Gastroesophageal sphincter (tissue), 3 donors: ENCODE measurements around the gene MAPT.

Experiments used
- POLR2A ChIP-seq, 2 donors: fragments of 450-650 bp; IDR thresholded peaks; one replicate each; pipeline ENCODE4 v1.6.1; 2017; ENCODE audit warnings: antibody characterized with exemption in 2 of 2, mild to moderate bottlenecking in 2 of 2, moderate library complexity in 1 of 2
- TF ChIP-seq, protein P1 (sequence below), 4 experiments: fragments of 200-600 bp in 2 of 4; fragments of 450-650 bp in 2 of 4; sonication (generic) in 1 of 4; IDR thresholded peaks; one replicate each; pipeline ENCODE4 v1.5.1; 2017 to 2019; ENCODE audit warnings: antibody characterized with exemption in 4 of 4, mild to moderate bottlenecking in 2 of 4, moderate library complexity in 2 of 4

DNA sequence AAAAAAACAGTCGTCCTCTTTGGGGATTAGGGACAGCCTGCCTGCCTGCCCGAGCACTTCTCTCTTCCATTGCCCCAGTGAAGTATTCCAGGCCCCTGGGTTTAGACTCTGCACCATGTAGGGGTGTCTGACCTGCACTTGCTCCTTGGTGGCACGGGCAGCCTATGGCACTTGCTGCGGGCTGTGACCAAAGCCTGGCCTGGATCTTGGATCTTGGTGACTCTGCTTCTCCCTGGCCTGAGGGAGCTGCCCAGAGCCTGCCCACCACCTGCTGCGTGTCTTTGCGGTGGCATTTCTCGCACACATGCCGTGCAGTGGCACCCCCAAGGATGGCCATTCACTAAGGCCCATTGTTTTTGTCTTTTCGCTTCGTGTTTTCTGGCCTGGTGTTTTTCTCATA lies 98.5 kb downstream of the MAPT start:
- TF ChIP-seq POLR2A (IDR thresholded peaks at IDR 0.05): no peak
- TF ChIP-seq, protein P1, sequence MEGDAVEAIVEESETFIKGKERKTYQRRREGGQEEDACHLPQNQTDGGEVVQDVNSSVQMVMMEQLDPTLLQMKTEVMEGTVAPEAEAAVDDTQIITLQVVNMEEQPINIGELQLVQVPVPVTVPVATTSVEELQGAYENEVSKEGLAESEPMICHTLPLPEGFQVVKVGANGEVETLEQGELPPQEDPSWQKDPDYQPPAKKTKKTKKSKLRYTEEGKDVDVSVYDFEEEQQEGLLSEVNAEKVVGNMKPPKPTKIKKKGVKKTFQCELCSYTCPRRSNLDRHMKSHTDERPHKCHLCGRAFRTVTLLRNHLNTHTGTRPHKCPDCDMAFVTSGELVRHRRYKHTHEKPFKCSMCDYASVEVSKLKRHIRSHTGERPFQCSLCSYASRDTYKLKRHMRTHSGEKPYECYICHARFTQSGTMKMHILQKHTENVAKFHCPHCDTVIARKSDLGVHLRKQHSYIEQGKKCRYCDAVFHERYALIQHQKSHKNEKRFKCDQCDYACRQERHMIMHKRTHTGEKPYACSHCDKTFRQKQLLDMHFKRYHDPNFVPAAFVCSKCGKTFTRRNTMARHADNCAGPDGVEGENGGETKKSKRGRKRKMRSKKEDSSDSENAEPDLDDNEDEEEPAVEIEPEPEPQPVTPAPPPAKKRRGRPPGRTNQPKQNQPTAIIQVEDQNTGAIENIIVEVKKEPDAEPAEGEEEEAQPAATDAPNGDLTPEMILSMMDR (IDR thresholded peaks at IDR 0.05): no peak
